Heart left ventricle (tissue), 13 donors: ENCODE data around the gene LHFPL3.

ENCODE experiments used
- POLR2A ChIP-seq, 2 donors: fragments of 450-650 bp; IDR thresholded peaks; one replicate each; pipeline ENCODE4 v1.6.1; 2017; ENCODE audit warnings: antibody characterized with exemption in 2 of 2, mild to moderate bottlenecking in 2 of 2, moderate library complexity in 2 of 2
- TF ChIP-seq, protein P1 (sequence below), 12 donors: fragments of 200-600 bp; sonication (generic) in 4 of 12; IDR thresholded peaks; one replicate each; pipeline versions ENCODE4 v1.5.0 to v1.8.0; 2018 to 2022; ENCODE audit warnings: antibody characterized with exemption in 12 of 12, mild to moderate bottlenecking in 5 of 12
- donor health status: ischemic (EF 13 %, LVEDD 7.1; RV severe dilation, severe dysfunction).
- donor health status: DM: no; HTN: yes; CAD: no.
- donor health status: DM: no; HTN: no; CAD: no.
- donor health status: ischemic (EF 25% LVEDD 6.9; RV normal size, moderate dysfunction).
- donor health status: ischemic (EF 25% LVEDD 5.7; RV mildly dilated, moderate dysfunction).
- donor health status: ischemic (EF 35%, LVEDD 5.7; RV mildly dilated, moderate dysfunction).
- donor health status: nonischemic (EF 11% LVEDD 7.7; RV severe dilation, severe dysfunction).
- donor health status: DM: yes; HTN: yes; CAD: no.
- donor health status: PGD.
- donor health status: ischemic (EF 29% LVEDD 5.4; RV normal size, mild dysfunction).
- donor health status: nonischemic (EF 23%, LVEDD 6.1; RV moderate dilation, normal function).

DNA sequence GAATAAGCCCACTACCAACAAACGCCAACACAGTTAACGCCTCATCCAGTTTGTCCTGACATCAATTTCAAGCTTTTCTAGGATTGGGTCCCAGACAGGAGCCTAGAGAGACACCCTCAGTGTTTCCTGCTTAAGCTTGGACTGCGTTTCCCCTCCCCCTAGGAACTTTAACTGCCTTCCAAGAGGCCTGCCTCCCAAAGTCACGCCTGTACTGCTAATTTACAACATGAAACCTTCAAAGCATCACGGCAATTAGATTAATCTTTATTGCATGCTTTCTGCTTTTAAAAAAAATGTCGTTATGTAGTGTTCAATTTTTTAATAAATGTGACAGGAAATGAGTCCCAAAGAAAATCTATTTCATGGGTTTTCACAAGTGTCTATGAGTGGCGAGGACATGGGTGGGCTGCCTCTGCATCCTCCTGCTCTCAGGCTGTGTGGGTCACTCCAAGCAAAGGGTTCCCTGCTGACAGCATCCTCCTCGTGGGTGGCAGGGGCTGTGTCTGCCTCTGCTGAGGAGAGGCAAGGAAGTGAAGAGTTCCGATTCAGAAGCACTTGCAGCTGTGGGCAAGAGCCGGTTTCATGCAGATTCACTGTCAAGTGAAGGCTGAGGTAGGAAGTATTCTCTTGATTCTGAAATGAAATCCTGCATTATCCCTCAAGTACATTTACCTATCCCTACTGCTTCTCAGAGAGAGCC, 492.6 kb downstream of the LHFPL3 start:
- TF ChIP-seq, protein P1, sequence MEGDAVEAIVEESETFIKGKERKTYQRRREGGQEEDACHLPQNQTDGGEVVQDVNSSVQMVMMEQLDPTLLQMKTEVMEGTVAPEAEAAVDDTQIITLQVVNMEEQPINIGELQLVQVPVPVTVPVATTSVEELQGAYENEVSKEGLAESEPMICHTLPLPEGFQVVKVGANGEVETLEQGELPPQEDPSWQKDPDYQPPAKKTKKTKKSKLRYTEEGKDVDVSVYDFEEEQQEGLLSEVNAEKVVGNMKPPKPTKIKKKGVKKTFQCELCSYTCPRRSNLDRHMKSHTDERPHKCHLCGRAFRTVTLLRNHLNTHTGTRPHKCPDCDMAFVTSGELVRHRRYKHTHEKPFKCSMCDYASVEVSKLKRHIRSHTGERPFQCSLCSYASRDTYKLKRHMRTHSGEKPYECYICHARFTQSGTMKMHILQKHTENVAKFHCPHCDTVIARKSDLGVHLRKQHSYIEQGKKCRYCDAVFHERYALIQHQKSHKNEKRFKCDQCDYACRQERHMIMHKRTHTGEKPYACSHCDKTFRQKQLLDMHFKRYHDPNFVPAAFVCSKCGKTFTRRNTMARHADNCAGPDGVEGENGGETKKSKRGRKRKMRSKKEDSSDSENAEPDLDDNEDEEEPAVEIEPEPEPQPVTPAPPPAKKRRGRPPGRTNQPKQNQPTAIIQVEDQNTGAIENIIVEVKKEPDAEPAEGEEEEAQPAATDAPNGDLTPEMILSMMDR (IDR thresholded peaks at IDR 0.05), result no peak
- TF ChIP-seq POLR2A (IDR thresholded peaks at IDR 0.05), result no peak
